Measurements from ENCODE around the gene DPF3. TPM values are rescaled to one million over a fixed set of nuclear protein-coding genes. Genes with fewer than 3 reads are reported as not detected.

The DPF3 gene
- total and polyA plus RNA-seq, 2 donors (not counting 1 experiment from before 2014, with no cell fraction given) = 7.6 to 13.7 TPM

- Histone ChIP-seq H3K9me3 (ENCODE audit: control insufficient read depth, insufficient read depth, low read depth, low read length) (no peaks in the 10 kb centered on the region), H4K20me1 (ENCODE audit: control insufficient read depth, extremely low read depth, insufficient read depth, low read length) (no peaks in the 10 kb centered on the region), H3K27me3 (ENCODE audit: control insufficient read depth, insufficient read depth, low read length) (no peaks in the 10 kb centered on the region), H3K9ac (ENCODE audit: insufficient read depth, low read length) (no peak overlapping the region), H3K79me2 (ENCODE audit: control insufficient read depth, insufficient read depth, low read length) (peaks cover 11% of the 10 kb centered on the region), H2AFZ (ENCODE audit: low read length) (no peak overlapping the region), H3K4me1 (ENCODE audit: control insufficient read depth, extremely low read depth, insufficient read depth, low read length) (peaks cover 10% of the 10 kb centered on the region), H3K27ac (ENCODE audit: insufficient read depth, low read length) (no peak overlapping the region), H3K4me3 (replicated peaks in 1 of 4; ENCODE audit: control extremely low read depth in 1 of 4, insufficient read depth in 1 of 4, low read depth in 3 of 4, low read length in 4 of 4) (no peak overlapping the region), H3K4me2 (ENCODE audit: extremely low read depth, insufficient read depth, low read length) (no peak overlapping the region), H3K36me3 (ENCODE audit: control insufficient read depth, insufficient read depth, low read length) (no peaks in the 10 kb centered on the region)
- TF ChIP-seq CTCF (conservative IDR thresholded peaks at IDR 0.05 in 1 of 2, IDR thresholded peaks at IDR 0.05 in 1 of 2; ENCODE audit: low read depth in 1 of 2, low read length in 2 of 2) = no peak
- TF ChIP-seq EZH2 (IDR thresholded peaks at IDR 0.05; ENCODE audit: low read length, missing control alignments) = no peak
- no peak for DNase-seq (ENCODE audit: low read depth in 2 of 2)
Measured at GRCh38 chr14:72800296-72800695, 93.6 kb downstream of the DPF3 start.

- H3K27ac ChIP-seq (ENCODE audit: insufficient read depth, low read length) = no peak overlapping the region
- peaks cover 21% of the 10 kb centered on the region for H3K79me2 ChIP-seq (ENCODE audit: control insufficient read depth, insufficient read depth, low read length)
- H3K36me3 ChIP-seq (ENCODE audit: control insufficient read depth, insufficient read depth, low read length) = no peaks in the 10 kb centered on the region
- no peak overlapping the region for H3K9ac ChIP-seq (ENCODE audit: insufficient read depth, low read length)
- H3K4me3 ChIP-seq (replicated peaks in 1 of 4; ENCODE audit: control extremely low read depth in 1 of 4, insufficient read depth in 1 of 4, low read depth in 3 of 4, low read length in 4 of 4) = no peak overlapping the region
- TF ChIP-seq CTCF (conservative IDR thresholded peaks at IDR 0.05 in 1 of 2, IDR thresholded peaks at IDR 0.05 in 1 of 2; ENCODE audit: low read depth in 1 of 2, low read length in 2 of 2) (no peak), EZH2 (IDR thresholded peaks at IDR 0.05; ENCODE audit: low read length, missing control alignments) (no peak)
- H3K9me3 ChIP-seq (ENCODE audit: control insufficient read depth, insufficient read depth, low read depth, low read length) = no peaks in the 10 kb centered on the region
- DNase-seq (ENCODE audit: low read depth in 2 of 2) = no peak
- no peak overlapping the region for H2AFZ ChIP-seq (ENCODE audit: low read length)
- H4K20me1 ChIP-seq (ENCODE audit: control insufficient read depth, extremely low read depth, insufficient read depth, low read length) = no peaks in the 10 kb centered on the region
- H3K4me2 ChIP-seq (ENCODE audit: extremely low read depth, insufficient read depth, low read length) = no peak overlapping the region
- peaks cover 11% of the 10 kb centered on the region for H3K4me1 ChIP-seq (ENCODE audit: control insufficient read depth, extremely low read depth, insufficient read depth, low read length)
- H3K27me3 ChIP-seq (ENCODE audit: control insufficient read depth, insufficient read depth, low read length) = no peaks in the 10 kb centered on the region
Measured at GRCh38 chr14:72796935-72797334, 97.0 kb downstream of the DPF3 start.

- TF ChIP-seq EZH2 (IDR thresholded peaks at IDR 0.05; ENCODE audit: low read length, missing control alignments) = no peak
- no peak for TF ChIP-seq CTCF (conservative IDR thresholded peaks at IDR 0.05 in 1 of 2, IDR thresholded peaks at IDR 0.05 in 1 of 2; ENCODE audit: low read depth in 1 of 2, low read length in 2 of 2)
- Histone ChIP-seq H3K4me3 (replicated peaks in 1 of 4; ENCODE audit: control extremely low read depth in 1 of 4, insufficient read depth in 1 of 4, low read depth in 3 of 4, low read length in 4 of 4) (no peak overlapping the region), H3K27me3 (ENCODE audit: control insufficient read depth, insufficient read depth, low read length) (no peaks in the 10 kb centered on the region), H3K9ac (ENCODE audit: insufficient read depth, low read length) (no peak overlapping the region), H3K27ac (ENCODE audit: insufficient read depth, low read length) (no peak overlapping the region), H3K36me3 (ENCODE audit: control insufficient read depth, insufficient read depth, low read length) (no peaks in the 10 kb centered on the region), H3K9me3 (ENCODE audit: control insufficient read depth, insufficient read depth, low read depth, low read length) (no peaks in the 10 kb centered on the region), H3K79me2 (ENCODE audit: control insufficient read depth, insufficient read depth, low read length) (peaks cover 26% of the 10 kb centered on the region), H3K4me2 (ENCODE audit: extremely low read depth, insufficient read depth, low read length) (no peak overlapping the region), H2AFZ (ENCODE audit: low read length) (no peak overlapping the region), H4K20me1 (ENCODE audit: control insufficient read depth, extremely low read depth, insufficient read depth, low read length) (no peaks in the 10 kb centered on the region), H3K4me1 (ENCODE audit: control insufficient read depth, extremely low read depth, insufficient read depth, low read length) (peaks cover 2% of the 10 kb centered on the region)
- DNase-seq (ENCODE audit: low read depth in 2 of 2) = no peak
Measured at GRCh38 chr14:72793156-72793939, 100.6 kb downstream of the DPF3 start.

All from fibroblast of lung (primary cell).